Sigmoid colon (tissue), 4 donors: ENCODE measurements around the gene ARHGAP18.

Experiments
- EP300 ChIP-seq, 4 donors: sonication (generic); formaldehyde crosslinking; IDR thresholded peaks; one replicate each; pipeline ENCODE4 v1.6.1; 2017; ENCODE audit warnings: antibody characterized with exemption in 4 of 4
- POLR2A ChIP-seq, 2 donors: fragments of 450-650 bp; IDR thresholded peaks; one replicate each; pipeline ENCODE4 v1.6.1; 2016; ENCODE audit warnings: antibody characterized with exemption in 2 of 2, mild to moderate bottlenecking in 2 of 2, moderate library complexity in 2 of 2
- POLR2AphosphoS5 ChIP-seq, 4 donors: sonication (generic); formaldehyde crosslinking; IDR thresholded peaks; one replicate each; pipeline ENCODE4 v1.6.1; 2017; ENCODE audit warnings: antibody characterized with exemption in 4 of 4
- TF ChIP-seq, protein P1 (sequence below), 4 experiments: fragments of 450-650 bp in 3 of 4; fragments of 200-600 bp in 1 of 4; IDR thresholded peaks; one replicate each; pipeline ENCODE4 v1.5.1; 2016 to 2019; ENCODE audit warnings: antibody characterized with exemption in 4 of 4, mild to moderate bottlenecking in 3 of 4, moderate library complexity in 2 of 4

DNA sequence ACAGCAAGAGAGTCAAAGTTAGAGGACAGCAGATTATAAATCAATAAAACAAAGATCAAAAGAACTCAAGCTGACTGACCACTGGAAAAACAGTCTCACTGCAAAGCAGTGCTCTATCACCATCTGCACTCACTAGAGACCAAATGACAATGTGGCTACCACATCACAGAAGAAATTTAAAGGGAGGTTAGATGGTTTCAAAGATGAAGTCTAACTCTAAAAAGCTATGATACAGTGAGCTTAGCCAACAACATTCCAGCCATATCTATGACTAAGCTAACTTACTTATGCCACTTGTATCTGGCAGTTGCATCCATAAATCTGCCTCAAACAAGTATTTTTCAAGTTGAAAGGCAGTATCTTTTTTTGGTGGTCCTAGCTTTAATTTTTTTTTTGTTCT, 68.6 kb downstream of the ARHGAP18 start:
- TF ChIP-seq, protein P1, sequence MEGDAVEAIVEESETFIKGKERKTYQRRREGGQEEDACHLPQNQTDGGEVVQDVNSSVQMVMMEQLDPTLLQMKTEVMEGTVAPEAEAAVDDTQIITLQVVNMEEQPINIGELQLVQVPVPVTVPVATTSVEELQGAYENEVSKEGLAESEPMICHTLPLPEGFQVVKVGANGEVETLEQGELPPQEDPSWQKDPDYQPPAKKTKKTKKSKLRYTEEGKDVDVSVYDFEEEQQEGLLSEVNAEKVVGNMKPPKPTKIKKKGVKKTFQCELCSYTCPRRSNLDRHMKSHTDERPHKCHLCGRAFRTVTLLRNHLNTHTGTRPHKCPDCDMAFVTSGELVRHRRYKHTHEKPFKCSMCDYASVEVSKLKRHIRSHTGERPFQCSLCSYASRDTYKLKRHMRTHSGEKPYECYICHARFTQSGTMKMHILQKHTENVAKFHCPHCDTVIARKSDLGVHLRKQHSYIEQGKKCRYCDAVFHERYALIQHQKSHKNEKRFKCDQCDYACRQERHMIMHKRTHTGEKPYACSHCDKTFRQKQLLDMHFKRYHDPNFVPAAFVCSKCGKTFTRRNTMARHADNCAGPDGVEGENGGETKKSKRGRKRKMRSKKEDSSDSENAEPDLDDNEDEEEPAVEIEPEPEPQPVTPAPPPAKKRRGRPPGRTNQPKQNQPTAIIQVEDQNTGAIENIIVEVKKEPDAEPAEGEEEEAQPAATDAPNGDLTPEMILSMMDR (IDR thresholded peaks at IDR 0.05), result no peak
- no peak for TF ChIP-seq POLR2AphosphoS5 (IDR thresholded peaks at IDR 0.05)
- no peak for TF ChIP-seq POLR2A (IDR thresholded peaks at IDR 0.05)
- no peak for TF ChIP-seq EP300 (IDR thresholded peaks at IDR 0.05)
